Measurements from ENCODE around the gene CITED1.

CITED1 gene

DNA sequence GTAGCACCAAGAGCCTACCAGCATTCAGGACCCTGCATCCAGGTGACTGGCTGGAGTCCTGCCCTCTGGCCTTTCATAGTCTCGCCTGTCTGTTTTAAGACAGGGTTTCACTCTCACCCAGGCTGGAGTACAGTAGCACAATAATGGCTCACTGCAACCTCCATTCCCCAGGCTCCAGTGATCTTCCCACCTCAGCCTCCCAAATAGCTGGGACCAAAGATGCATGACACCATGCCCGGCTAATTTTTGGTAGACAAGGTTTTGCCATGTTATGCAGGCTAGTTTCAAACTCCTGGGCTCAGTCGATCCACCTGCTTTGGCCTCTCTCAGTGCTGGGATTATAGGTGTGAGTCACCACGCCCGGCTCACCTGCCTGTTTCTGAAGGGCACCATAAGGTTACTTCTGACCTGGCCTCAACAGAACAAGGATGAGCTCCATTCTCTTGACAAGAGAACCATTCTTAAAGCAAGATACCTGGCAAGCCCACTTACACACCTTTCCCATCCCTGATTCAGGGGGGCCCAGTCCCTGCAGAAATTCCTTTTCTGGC, 35.3 kb downstream of the CITED1 start:
- Mint-ChIP-seq H3K4me1 (peaks cover 41% of the 10 kb centered on the region), H3K36me3 (ENCODE audit: low read depth) (peaks cover 77% of the 10 kb centered on the region), H3K9me3 (peaks cover under 1% of the 10 kb centered on the region), H3K27ac (no peak overlapping the region), H3K27me3 (ENCODE audit: low read depth, poor library complexity) (no peaks in the 10 kb centered on the region), H3K4me3 (no peak overlapping the region)
- DNase-seq, result no peak
- TF ChIP-seq, protein P1, sequence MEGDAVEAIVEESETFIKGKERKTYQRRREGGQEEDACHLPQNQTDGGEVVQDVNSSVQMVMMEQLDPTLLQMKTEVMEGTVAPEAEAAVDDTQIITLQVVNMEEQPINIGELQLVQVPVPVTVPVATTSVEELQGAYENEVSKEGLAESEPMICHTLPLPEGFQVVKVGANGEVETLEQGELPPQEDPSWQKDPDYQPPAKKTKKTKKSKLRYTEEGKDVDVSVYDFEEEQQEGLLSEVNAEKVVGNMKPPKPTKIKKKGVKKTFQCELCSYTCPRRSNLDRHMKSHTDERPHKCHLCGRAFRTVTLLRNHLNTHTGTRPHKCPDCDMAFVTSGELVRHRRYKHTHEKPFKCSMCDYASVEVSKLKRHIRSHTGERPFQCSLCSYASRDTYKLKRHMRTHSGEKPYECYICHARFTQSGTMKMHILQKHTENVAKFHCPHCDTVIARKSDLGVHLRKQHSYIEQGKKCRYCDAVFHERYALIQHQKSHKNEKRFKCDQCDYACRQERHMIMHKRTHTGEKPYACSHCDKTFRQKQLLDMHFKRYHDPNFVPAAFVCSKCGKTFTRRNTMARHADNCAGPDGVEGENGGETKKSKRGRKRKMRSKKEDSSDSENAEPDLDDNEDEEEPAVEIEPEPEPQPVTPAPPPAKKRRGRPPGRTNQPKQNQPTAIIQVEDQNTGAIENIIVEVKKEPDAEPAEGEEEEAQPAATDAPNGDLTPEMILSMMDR (IDR thresholded peaks at IDR 0.05), result no peak

DNA sequence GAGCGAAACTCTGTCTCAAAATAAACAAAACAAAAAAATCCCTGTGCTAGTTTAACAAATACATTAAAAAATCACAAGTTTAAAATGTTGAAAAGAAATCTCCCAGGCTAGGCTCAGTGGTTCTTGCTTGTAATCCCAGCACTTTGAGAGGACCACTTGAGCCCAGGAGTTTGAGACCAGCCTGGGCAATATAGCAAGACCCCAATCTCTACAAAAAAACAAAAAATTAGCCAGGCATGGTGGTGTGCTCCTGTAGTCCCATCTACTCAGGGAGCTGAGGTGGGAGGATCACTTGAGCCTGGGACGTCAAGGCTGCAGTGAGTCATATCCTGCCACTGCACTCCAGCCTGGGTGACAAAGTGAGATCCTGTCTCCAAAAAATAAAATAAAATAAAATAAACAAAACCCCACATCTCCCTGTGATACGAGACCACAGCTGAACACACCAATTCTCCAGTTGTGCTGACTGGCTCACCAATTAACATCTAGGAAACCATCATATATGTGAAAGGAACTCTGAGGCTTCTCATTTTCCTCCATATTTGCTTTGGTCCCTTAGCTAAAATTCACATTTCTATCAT, 36.0 kb downstream of the CITED1 start:
- no peak for DNase-seq
- TF ChIP-seq, protein P1 (IDR thresholded peaks at IDR 0.05), result no peak
- no peak overlapping the region for H3K4me3 Mint-ChIP-seq
- peak overlapping the region; percentile 89 for H3K27ac Mint-ChIP-seq
- peaks cover 3% of the 10 kb centered on the region for H3K9me3 Mint-ChIP-seq
- H3K27me3 Mint-ChIP-seq (ENCODE audit: low read depth, poor library complexity), result no peaks in the 10 kb centered on the region
- peaks cover 74% of the 10 kb centered on the region for H3K36me3 Mint-ChIP-seq (ENCODE audit: low read depth)
- H3K4me1 Mint-ChIP-seq, result peaks cover 35% of the 10 kb centered on the region

DNA sequence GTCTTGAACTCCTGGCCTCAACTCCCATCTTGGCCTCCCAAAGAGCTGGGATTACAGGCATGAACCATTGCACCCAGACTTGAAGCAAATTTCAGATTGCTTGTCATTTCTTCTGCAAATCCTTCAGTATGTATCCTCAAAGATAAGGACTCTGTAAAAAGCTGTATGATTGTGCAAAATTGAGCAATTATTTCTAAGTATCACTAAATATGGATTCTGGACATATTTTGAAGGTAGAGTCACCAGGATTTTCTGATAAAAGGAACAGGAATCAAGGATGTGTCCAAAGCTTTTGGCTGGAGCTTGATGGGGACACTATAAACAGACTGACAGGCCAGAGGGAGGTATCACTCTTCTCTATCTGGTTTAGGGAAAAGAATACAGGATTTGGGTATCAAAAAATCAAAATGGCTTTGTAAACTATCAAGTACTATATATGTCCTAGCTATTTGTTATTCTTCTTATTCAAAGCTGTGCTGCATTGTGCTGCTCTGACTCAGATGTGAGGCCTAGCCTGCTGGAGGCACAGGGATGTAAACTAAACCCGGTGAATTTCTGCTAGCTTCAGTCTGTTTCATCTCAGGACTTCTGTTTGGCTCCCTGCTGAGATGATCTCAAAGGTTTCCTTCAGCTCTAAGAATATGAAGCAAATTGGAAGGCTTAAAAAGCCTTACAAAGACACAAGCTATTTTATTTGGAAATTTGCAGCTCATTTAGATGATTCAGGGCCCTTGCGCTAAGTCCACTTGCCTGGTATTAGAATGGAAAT, 36.9 kb downstream of the CITED1 start:
- TF ChIP-seq, protein P1 (IDR thresholded peaks at IDR 0.05), result no peak
- Mint-ChIP-seq H3K4me1 (peaks cover 25% of the 10 kb centered on the region), H3K4me3 (no peak overlapping the region), H3K27me3 (ENCODE audit: low read depth, poor library complexity) (no peaks in the 10 kb centered on the region), H3K27ac (peak overlapping the region; percentile 17), H3K36me3 (ENCODE audit: low read depth) (peaks cover 64% of the 10 kb centered on the region), H3K9me3 (peaks cover 3% of the 10 kb centered on the region)
- no peak for DNase-seq

DNA sequence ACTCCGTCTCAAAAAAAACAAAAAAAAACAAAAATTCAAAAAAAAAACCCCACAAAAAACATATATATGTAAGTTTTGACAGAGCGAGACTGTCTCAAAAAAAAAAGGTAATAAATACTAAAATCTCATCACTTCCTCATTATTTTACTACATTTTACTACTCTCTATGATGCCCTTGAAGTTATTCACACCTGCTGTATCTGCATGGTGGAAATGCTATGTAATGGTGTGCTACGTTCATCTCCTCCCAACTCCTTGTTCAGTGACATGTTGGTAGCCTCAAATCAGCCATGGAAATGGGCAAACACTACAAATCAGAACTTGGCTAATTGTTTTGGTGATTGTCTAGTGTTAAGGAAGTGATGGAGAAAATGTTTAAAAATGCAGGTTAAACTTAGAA, 40.5 kb downstream of the CITED1 start:
- H3K27ac Mint-ChIP-seq, result no peak overlapping the region
- peaks cover 48% of the 10 kb centered on the region for H3K36me3 Mint-ChIP-seq (ENCODE audit: low read depth)
- H3K4me1 Mint-ChIP-seq, result peaks cover 15% of the 10 kb centered on the region
- peaks cover 3% of the 10 kb centered on the region for H3K27me3 Mint-ChIP-seq (ENCODE audit: low read depth, poor library complexity)
- TF ChIP-seq, protein P1 (IDR thresholded peaks at IDR 0.05), result no peak
- no peak for DNase-seq
- H3K4me3 Mint-ChIP-seq, result no peak overlapping the region
- peaks cover 14% of the 10 kb centered on the region for H3K9me3 Mint-ChIP-seq

DNA sequence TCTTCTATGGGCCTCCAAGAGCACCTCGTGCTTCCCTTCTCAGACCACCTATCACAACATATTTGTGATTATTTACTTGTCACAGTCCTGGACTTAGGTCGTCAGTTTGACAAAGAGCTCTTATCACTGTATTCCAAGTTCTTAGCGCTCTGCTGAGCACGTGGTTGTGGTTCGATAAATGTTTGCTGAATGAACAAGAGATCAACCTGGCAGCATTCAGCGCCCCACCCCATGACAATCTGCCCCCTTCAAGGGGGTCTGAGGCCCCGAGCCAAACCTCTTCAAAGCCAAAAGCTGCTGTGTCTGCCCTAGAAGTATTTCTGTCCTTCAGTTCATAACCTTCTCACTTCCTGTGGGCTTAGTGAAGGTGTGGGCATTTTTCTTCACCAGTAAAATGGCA, 43.6 kb downstream of the CITED1 start:
- H3K27me3 Mint-ChIP-seq (ENCODE audit: low read depth, poor library complexity), result peaks cover 3% of the 10 kb centered on the region
- peaks cover 21% of the 10 kb centered on the region for H3K4me1 Mint-ChIP-seq
- peaks cover 20% of the 10 kb centered on the region for H3K36me3 Mint-ChIP-seq (ENCODE audit: low read depth)
- DNase-seq, result no peak
- H3K4me3 Mint-ChIP-seq, result no peak overlapping the region
- H3K9me3 Mint-ChIP-seq, result peaks cover 35% of the 10 kb centered on the region
- TF ChIP-seq, protein P1 (IDR thresholded peaks at IDR 0.05), result no peak
- no peak overlapping the region for H3K27ac Mint-ChIP-seq

Measured in nephron progenitor cell (in vitro differentiated cells).